Measurements from ENCODE around the gene NTM. TPM values are rescaled to one million over a fixed set of nuclear protein-coding genes. Genes with fewer than 3 reads are reported as not detected.

NTM gene
- total RNA-seq, 4 donors from 2014 or later = 0.40 to 3.1 (median 2.1) TPM; not detected in 1

DNA sequence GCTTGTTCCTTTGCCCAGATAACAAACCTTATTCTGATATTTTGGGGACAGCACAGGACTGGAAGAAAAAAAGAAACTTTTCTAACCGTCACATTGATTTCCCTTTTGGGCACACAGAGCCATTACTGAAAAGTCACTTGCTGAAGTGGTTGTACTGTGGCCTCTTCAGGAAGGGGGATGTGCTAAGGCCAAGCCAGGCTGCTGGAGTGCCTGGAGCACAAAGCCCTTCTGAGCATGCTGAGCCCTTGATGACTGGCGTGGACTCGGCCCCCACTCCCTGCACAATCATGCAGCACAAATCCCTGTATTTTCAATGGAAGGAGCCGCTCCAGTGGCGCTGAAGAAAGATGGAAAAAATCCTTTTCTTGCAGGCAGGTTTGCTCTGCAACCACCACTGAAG, 164.2 kb downstream of the NTM start:
- H3K27ac ChIP-seq = no peak overlapping the region
- in situ Hi-C loops (cut with MboI; ENCODE audit: low pct_ligation_motif_present in 1 of 4, low pct_unique_long_range_greater_than_20kb in 1 of 4, low sequenced_read_pairs in 3 of 4) (no loop called here), intact Hi-C loops (cut with DNase I; ENCODE audit: low total_unique reads) (no loop called here)
- WGBS, 2 donors (ENCODE audit: low coverage in 1 of 2) = 67% methylated on average over 5 of the region's 5 CpGs; no CpG with 5 or more reads in 1 of the 2 donors
- no peaks in the 10 kb centered on the region for H3K36me3 ChIP-seq
- DNase-seq = no peak
- H3K4me3 ChIP-seq = no peak overlapping the region
- H3K27me3 ChIP-seq = no peaks in the 10 kb centered on the region
- H3K9me3 ChIP-seq = no peaks in the 10 kb centered on the region
- H3K4me1 ChIP-seq = no peaks in the 10 kb centered on the region
- no peak for TF ChIP-seq POLR2AphosphoS5 (IDR thresholded peaks at IDR 0.05)
- TF ChIP-seq, protein P1, sequence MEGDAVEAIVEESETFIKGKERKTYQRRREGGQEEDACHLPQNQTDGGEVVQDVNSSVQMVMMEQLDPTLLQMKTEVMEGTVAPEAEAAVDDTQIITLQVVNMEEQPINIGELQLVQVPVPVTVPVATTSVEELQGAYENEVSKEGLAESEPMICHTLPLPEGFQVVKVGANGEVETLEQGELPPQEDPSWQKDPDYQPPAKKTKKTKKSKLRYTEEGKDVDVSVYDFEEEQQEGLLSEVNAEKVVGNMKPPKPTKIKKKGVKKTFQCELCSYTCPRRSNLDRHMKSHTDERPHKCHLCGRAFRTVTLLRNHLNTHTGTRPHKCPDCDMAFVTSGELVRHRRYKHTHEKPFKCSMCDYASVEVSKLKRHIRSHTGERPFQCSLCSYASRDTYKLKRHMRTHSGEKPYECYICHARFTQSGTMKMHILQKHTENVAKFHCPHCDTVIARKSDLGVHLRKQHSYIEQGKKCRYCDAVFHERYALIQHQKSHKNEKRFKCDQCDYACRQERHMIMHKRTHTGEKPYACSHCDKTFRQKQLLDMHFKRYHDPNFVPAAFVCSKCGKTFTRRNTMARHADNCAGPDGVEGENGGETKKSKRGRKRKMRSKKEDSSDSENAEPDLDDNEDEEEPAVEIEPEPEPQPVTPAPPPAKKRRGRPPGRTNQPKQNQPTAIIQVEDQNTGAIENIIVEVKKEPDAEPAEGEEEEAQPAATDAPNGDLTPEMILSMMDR (IDR thresholded peaks at IDR 0.05) = no peak

DNA sequence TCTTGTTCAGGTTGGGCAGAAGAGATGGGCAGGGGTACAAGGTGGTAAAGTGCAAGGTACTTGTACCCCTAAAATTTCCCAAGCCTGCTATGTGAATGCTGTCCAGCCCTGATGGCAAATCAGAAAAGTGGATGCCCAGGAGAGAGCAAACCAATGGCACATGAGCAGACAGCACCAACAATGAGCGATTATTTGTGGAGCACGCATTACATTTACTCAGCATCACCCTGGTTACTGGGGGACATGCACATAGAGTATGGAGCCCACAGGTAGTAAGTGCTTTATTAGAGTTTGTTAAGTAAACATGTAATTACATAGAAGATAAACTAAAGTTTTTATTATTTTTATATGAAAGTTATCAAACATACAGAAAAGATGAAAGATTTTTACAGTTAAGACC, 165.7 kb downstream of the NTM start:
- H3K36me3 ChIP-seq = no peaks in the 10 kb centered on the region
- in situ Hi-C loops (cut with MboI; ENCODE audit: low pct_ligation_motif_present in 1 of 4, low pct_unique_long_range_greater_than_20kb in 1 of 4, low sequenced_read_pairs in 3 of 4) = no loop called here
- no peak overlapping the region for H3K27ac ChIP-seq
- H3K4me1 ChIP-seq = no peaks in the 10 kb centered on the region
- 91 to 100% methylated on average over 2 of the region's 2 CpGs for WGBS, 2 donors (ENCODE audit: low coverage in 1 of 2)
- no peak for TF ChIP-seq POLR2A (IDR thresholded peaks at IDR 0.05)
- TF ChIP-seq, protein P1 (IDR thresholded peaks at IDR 0.05) = no peak
- no peak for TF ChIP-seq EP300 (IDR thresholded peaks at IDR 0.05; ENCODE audit: low read depth)
- no peak for DNase-seq
- H3K27me3 ChIP-seq = no peaks in the 10 kb centered on the region
- H3K4me3 ChIP-seq = no peak overlapping the region
- no peaks in the 10 kb centered on the region for H3K9me3 ChIP-seq
- intact Hi-C loops (cut with DNase I; ENCODE audit: low total_unique reads) = no loop called here

DNA sequence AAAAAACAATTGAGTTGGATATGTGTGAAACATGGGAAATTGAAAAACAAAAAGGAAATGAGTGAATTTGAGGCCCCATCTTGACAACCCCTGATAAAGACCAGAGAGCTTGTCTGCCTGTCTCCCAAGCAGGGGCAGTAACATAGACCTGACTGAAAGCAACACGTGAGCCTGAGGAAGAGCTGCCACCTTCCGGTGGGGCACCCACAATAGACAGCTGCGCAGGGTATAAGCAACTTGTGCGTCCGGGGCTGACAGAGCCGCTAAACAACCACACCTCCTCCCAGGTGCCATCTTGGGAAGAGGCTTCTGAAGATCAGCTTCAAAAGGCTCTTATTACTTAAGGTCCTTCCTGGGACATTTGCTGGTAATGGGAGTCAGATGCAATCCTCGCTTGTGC, 166.8 kb downstream of the NTM start:
- WGBS, 2 donors (ENCODE audit: low coverage in 1 of 2) = 89% methylated on average over 7 of the region's 7 CpGs; no CpG with 5 or more reads in 1 of the 2 donors
- no peaks in the 10 kb centered on the region for H3K36me3 ChIP-seq
- H3K27ac ChIP-seq = no peak overlapping the region
- TF ChIP-seq, protein P1 (IDR thresholded peaks at IDR 0.05) = no peak
- TF ChIP-seq EP300 (IDR thresholded peaks at IDR 0.05; ENCODE audit: low read depth) = no peak
- TF ChIP-seq POLR2AphosphoS5 (IDR thresholded peaks at IDR 0.05) = no peak
- no peak for TF ChIP-seq POLR2A (IDR thresholded peaks at IDR 0.05)
- no peaks in the 10 kb centered on the region for H3K27me3 ChIP-seq
- no peak overlapping the region for H3K4me3 ChIP-seq
- H3K9me3 ChIP-seq = no peaks in the 10 kb centered on the region
- in situ Hi-C loops (cut with MboI; ENCODE audit: low pct_ligation_motif_present in 1 of 4, low pct_unique_long_range_greater_than_20kb in 1 of 4, low sequenced_read_pairs in 3 of 4) (no loop called here), intact Hi-C loops (cut with DNase I; ENCODE audit: low total_unique reads) (no loop called here)
- no peak for DNase-seq
- no peaks in the 10 kb centered on the region for H3K4me1 ChIP-seq

DNA sequence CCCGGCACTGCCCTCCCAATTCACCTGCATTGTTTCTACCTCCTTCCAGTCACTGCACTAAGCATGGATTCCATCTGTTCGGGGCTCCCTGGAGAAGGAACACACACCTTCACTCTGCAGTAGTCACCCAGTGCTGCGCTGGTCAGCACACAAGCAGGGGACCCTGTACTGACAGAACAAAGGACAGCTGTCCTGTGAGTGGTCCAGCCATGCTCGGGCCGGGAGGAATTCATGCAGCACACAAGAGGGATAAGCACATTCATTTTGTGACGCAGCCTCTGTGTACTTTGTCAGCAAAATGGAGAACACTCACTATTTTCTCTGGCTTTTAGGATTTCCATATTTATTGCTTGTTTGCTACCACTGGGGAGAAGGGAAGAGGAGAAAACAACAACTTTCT, 167.3 kb downstream of the NTM start:
- Histone ChIP-seq H3K27me3 (no peaks in the 10 kb centered on the region), H3K9me3 (no peaks in the 10 kb centered on the region), H3K4me3 (no peak overlapping the region), H3K27ac (no peak overlapping the region), H3K36me3 (no peaks in the 10 kb centered on the region), H3K4me1 (no peaks in the 10 kb centered on the region)
- WGBS, 2 donors (ENCODE audit: low coverage in 1 of 2) = 20 to 27% methylated on average over 2 to 6 of the region's 6 CpGs
- TF ChIP-seq POLR2AphosphoS5 (IDR thresholded peaks at IDR 0.05) (no peak), EP300 (IDR thresholded peaks at IDR 0.05; ENCODE audit: low read depth) (no peak), POLR2A (IDR thresholded peaks at IDR 0.05) (no peak)
- TF ChIP-seq, protein P1 (IDR thresholded peaks at IDR 0.05) = no peak
- intact Hi-C loops (cut with DNase I; ENCODE audit: low total_unique reads) (no loop called here), in situ Hi-C loops (cut with MboI; ENCODE audit: low pct_ligation_motif_present in 1 of 4, low pct_unique_long_range_greater_than_20kb in 1 of 4, low sequenced_read_pairs in 3 of 4) (no loop called here)
- no peak for DNase-seq

Data from transverse colon (tissue), 4 donors.